Adipocyte (in vitro differentiated cells): Measurements from ENCODE around the gene USP47.

Experiments
- DNase-seq: peaks from one replicate; pipeline ENCODE4 v3.0.0-alpha.2; 2015; ENCODE audit warnings: low read depth
- H3K27me3 ChIP-seq: replicated peaks from 2 replicates; pipeline ENCODE4 v1.7.0; 2013; ENCODE audit warnings: mild to moderate bottlenecking, low read length, moderate library complexity; ENCODE audit not compliant: control insufficient read depth, insufficient read depth
- H3K36me3 ChIP-seq: 2 replicates; pipeline ENCODE4 v1.7.0; 2013; ENCODE audit warnings: low read length, mild to moderate bottlenecking, moderate library complexity; ENCODE audit not compliant: control insufficient read depth, insufficient read depth, severe bottlenecking
- H3K4me1 ChIP-seq: 2 replicates; pipeline ENCODE4 v1.7.0; 2013; ENCODE audit warnings: mild to moderate bottlenecking, low read length, moderate library complexity; ENCODE audit not compliant: control insufficient read depth, insufficient read depth
- H3K4me3 ChIP-seq: 2 replicates; pipeline ENCODE4 v1.7.0; 2013; ENCODE audit warnings: mild to moderate bottlenecking, low read length, moderate library complexity
- H3K9ac ChIP-seq: 2 replicates; pipeline ENCODE4 v1.7.0; 2013; ENCODE audit warnings: mild to moderate bottlenecking, low read length, moderate library complexity
- H3K9me3 ChIP-seq: 2 replicates; pipeline ENCODE4 v1.7.0; 2013; ENCODE audit warnings: mild to moderate bottlenecking, low read length, moderate library complexity; ENCODE audit not compliant: control insufficient read depth

The USP47 gene

DNA sequence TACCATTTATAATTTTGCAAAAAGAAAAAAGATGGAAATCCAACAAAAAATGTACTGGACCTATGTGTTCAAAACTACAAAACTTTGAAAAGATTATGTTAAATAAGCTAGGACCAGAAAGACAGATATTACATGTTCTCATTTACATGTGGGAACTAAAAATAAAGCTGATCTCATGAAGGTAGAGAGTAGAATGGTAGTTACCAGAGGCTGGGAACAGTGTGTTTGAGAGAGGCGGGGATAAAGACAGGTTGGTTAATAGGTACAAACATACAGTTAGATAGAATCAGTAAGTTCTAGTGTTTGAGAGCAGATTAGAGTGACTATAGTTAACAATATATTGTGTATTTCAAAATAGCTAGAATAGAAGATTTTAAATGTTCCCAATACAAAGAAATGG is 71.6 kb downstream of the USP47 start:
- H3K9me3 ChIP-seq = no peaks in the 10 kb centered on the region
- no peak overlapping the region for H3K4me3 ChIP-seq
- DNase-seq = no peak
- H3K36me3 ChIP-seq = peaks cover 50% of the 10 kb centered on the region
- peaks cover 20% of the 10 kb centered on the region for H3K4me1 ChIP-seq
- H3K27me3 ChIP-seq = no peaks in the 10 kb centered on the region
- no peak overlapping the region for H3K9ac ChIP-seq

DNA sequence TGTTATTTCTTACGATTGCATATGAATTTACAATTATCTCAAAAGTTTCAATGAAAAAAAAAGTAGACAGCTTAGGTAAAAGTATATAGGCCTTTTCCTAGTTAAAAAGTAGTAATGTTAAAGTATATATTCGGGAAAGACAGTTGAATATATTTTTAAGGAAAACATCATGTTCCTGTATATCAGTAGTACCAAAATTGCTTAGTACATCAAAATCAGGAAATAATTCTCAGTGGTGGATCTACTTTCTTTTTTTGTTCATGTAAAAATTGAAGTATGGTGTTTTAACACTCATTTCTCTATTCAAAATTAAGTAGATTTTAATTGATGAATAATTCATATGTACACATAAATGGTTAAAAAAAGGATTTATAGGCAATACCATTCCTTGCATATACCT is 73.9 kb downstream of the USP47 start:
- Histone ChIP-seq H3K27me3 (no peaks in the 10 kb centered on the region), H3K9me3 (no peaks in the 10 kb centered on the region), H3K4me3 (no peak overlapping the region), H3K36me3 (peaks cover 42% of the 10 kb centered on the region), H3K4me1 (peaks cover 30% of the 10 kb centered on the region), H3K9ac (no peak overlapping the region)
- no peak for DNase-seq

DNA sequence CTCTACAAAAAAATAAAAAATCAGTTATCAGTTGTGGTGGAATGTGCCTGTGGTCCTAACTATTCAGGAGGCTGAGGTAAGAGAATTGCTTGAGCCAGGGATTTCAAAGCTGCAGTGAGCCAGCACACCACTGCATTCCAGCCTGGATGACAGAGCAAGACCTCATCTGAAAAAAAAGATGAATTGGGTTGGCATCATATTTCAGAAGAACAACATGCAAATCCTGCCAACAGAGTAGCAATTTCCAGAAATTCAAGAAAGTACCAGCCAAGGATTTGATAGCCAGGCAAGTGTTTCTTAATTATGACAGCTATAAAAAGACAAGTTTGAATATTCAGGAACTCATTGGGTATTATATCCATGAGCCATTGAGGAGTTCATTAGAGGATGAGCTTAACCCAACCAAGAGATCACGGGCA is 75.2 kb downstream of the USP47 start:
- Histone ChIP-seq H3K27me3 (no peaks in the 10 kb centered on the region), H3K36me3 (peaks cover 41% of the 10 kb centered on the region), H3K9ac (no peak overlapping the region), H3K4me1 (peaks cover 30% of the 10 kb centered on the region), H3K9me3 (no peaks in the 10 kb centered on the region), H3K4me3 (no peak overlapping the region)
- peak; percentile 85 for DNase-seq

DNA sequence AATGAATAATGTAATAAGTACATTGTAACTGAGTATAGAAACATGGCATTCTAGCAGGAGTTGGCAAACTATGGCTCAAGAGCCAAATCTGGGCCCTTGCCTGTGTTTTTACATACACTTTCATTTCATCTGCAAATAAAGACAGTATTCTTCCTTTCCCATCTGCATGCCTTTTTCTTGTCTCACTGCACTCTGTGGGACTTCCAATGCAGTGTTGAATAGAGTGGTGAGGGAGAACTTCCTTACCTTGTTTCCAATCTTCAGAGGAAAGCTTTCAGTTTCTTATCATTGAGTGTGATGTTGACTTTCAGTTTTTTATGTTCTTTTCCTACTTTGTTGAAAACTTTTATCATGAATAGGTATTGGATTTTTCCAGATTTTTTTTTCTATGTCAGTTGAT is 82.1 kb downstream of the USP47 start:
- Histone ChIP-seq H3K27me3 (no peaks in the 10 kb centered on the region), H3K36me3 (peaks cover 50% of the 10 kb centered on the region), H3K4me3 (no peak overlapping the region), H3K4me1 (peaks cover 6% of the 10 kb centered on the region), H3K9ac (no peak overlapping the region), H3K9me3 (peaks cover 3% of the 10 kb centered on the region)
- DNase-seq = peak; percentile 15

DNA sequence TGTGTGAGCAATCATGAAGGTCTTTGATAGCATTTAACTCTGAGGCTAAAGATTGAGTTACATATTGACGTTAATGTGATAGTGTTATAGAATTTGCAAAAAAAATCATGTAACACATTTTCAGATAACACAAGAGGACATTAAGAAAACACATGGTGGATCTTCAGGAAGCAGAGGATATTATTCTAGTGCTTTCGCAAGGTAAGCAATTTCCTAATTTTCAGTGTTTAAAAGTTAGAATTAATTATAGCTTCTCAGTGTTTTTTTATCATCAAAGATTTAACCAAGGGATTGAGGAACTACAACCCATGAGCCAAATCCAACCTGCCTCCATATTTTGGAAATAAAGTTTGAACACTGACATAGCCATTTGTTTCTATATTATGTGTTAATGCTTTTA is 88.1 kb downstream of the USP47 start:
- H3K9ac ChIP-seq = no peak overlapping the region
- H3K4me3 ChIP-seq = no peak overlapping the region
- H3K27me3 ChIP-seq = no peaks in the 10 kb centered on the region
- peaks cover 71% of the 10 kb centered on the region for H3K36me3 ChIP-seq
- peaks cover 10% of the 10 kb centered on the region for H3K4me1 ChIP-seq
- peaks cover 3% of the 10 kb centered on the region for H3K9me3 ChIP-seq
- no peak for DNase-seq

DNA sequence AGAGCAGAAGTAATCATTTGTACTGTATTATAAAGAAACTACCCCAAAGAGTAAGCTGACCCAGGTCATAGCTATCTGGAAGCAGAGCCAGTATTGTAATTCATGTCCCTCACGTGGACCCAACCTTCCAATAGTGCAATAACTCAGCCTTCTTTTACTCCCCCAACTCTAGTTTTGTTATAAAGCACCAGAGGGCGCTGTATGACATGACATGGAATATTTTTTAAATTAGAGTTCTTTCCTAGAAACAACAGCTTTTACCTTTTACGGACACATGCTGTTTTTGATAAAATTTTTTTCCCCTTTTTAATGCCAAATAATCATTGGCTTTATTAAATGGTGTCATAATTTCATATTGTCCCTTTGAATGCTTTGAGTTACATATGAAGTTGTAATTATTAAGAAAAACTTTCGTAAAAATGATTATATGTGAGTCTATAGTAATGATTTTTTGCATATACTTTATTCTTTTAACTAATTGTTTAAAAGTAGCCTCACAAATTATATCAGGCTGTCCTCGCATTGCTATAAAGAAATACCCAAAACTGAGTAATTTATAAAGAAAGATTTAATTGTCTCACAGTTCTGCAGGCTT is 89.8 kb downstream of the USP47 start:
- peak; percentile 91 for DNase-seq
- Histone ChIP-seq H3K27me3 (no peaks in the 10 kb centered on the region), H3K9me3 (peaks cover 3% of the 10 kb centered on the region), H3K9ac (no peak overlapping the region), H3K36me3 (peaks cover 75% of the 10 kb centered on the region), H3K4me3 (no peak overlapping the region), H3K4me1 (peaks cover 10% of the 10 kb centered on the region)

DNA sequence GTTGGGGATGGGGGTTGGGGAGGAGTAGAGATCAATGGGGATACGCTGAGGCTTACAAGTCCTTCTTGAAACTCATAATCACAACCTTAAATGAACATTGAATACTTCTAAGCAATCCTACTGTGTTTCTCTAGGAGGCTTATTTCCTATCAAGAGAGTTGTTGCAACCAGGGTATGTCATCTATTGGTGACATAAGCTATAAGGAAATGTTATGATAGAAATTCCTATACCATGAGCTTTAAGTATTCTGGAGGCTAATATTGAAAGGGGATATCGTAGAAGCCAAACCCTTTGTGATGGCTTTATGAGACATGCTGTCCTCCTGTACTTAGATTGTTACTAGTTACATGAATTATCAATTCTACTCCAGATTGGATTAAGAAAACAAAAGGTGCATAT is 93.8 kb downstream of the USP47 start:
- Histone ChIP-seq H3K4me3 (no peak overlapping the region), H3K4me1 (peaks cover 5% of the 10 kb centered on the region), H3K9ac (no peak overlapping the region), H3K36me3 (peaks cover 87% of the 10 kb centered on the region), H3K27me3 (no peaks in the 10 kb centered on the region), H3K9me3 (no peaks in the 10 kb centered on the region)
- DNase-seq = no peak

DNA sequence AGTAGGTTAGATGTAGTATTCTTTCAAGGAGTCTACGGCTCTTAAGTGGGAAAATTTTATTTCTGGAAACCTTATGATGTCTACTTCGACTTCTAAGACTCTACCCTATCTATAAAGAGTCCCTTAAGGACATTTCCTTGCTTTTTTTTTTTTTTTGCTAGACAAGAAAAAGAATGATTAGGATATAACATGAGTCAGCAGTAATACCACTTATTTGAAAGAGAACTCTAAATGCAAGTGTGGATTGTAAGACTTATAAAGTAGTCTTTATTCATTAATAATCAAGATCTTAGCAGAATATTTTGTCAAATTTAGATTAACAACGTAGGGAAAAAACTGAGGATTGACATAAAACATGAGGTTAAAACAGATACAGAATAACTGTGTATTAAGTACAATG is 95.7 kb downstream of the USP47 start:
- H3K4me3 ChIP-seq = no peak overlapping the region
- H3K9me3 ChIP-seq = no peaks in the 10 kb centered on the region
- H3K27me3 ChIP-seq = no peaks in the 10 kb centered on the region
- H3K9ac ChIP-seq = no peak overlapping the region
- H3K36me3 ChIP-seq = peaks cover 87% of the 10 kb centered on the region
- DNase-seq = no peak
- H3K4me1 ChIP-seq = no peaks in the 10 kb centered on the region

DNA sequence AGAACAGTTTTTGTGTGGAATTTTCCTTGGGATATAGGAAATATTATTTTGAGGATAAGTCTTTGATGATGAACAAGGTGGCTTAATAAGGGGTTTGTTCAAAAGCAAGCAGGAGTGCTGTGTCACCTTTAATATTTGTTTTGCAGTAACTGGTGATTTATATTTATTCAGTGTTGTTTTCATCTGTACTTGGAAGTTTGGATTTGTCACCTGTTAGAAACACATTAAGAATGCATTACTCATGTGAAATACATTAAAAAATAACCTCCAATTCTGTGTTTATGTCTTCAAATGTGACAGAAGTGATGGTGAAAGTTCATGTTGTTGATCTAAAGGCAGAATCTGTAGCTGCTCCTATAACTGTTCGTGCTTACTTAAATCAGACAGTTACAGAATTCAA is 96.2 kb downstream of the USP47 start:
- Histone ChIP-seq H3K36me3 (peaks cover 87% of the 10 kb centered on the region), H3K4me1 (no peaks in the 10 kb centered on the region), H3K9ac (no peak overlapping the region), H3K4me3 (no peak overlapping the region), H3K9me3 (no peaks in the 10 kb centered on the region), H3K27me3 (no peaks in the 10 kb centered on the region)
- DNase-seq = no peak

DNA sequence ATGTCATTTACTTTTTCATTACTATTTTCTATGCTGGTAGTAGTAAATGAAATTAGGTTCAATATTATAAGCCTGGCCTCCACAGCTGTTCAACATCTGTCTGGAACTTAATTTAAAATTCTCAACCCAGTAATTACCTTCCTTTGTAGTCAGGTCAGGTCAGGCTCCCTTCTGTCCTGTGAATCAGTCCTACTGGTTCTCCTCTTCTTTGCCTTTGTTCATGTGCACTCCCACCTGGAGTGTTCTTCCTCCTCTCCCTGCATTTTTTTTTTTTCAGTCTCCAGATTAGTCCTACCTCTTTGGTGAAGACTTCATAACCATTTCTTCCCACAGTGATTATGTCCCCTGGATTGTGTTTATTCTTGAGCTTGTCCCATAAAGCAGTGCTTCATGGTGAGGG is 98.8 kb downstream of the USP47 start:
- Histone ChIP-seq H3K4me1 (peaks cover 8% of the 10 kb centered on the region), H3K9me3 (no peaks in the 10 kb centered on the region), H3K9ac (no peak overlapping the region), H3K36me3 (peaks cover 79% of the 10 kb centered on the region), H3K4me3 (no peak overlapping the region), H3K27me3 (no peaks in the 10 kb centered on the region)
- no peak for DNase-seq

DNA sequence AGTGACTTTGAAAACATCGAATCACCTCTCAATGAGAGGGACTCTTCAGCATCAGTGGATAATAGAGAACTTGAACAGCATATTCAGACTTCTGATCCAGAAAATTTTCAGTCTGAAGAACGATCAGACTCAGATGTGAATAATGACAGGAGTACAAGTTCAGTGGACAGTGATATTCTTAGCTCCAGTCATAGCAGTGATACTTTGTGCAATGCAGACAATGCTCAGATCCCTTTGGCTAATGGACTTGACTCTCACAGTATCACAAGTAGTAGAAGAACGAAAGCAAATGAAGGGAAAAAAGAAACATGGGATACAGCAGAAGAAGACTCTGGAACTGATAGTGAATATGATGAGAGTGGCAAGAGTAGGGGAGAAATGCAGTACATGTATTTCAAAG is 100.9 kb downstream of the USP47 start:
- no peaks in the 10 kb centered on the region for H3K9me3 ChIP-seq
- H3K4me1 ChIP-seq = peaks cover 19% of the 10 kb centered on the region
- peaks cover 75% of the 10 kb centered on the region for H3K36me3 ChIP-seq
- DNase-seq = no peak
- no peak overlapping the region for H3K9ac ChIP-seq
- H3K4me3 ChIP-seq = no peak overlapping the region
- no peaks in the 10 kb centered on the region for H3K27me3 ChIP-seq

DNA sequence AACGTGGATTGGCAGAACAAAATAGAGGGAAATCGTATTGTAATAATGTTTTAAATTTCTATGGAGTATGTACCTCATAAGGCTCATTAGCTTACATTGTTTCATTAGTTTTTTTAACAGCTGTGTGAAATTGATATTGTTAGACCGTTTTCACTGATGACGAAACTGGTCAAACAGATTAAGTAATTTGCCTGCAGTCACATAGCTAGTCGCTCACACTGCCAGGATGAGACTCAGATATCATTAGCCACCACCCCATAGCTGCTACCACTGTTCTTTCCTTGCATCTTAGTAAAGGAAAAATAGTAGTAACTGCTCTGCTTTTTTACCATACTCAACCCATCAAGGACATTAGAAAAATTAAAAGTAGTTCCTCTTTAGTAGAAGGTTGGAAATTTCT is 102.7 kb downstream of the USP47 start:
- H3K9ac ChIP-seq = no peak overlapping the region
- peaks cover 75% of the 10 kb centered on the region for H3K36me3 ChIP-seq
- no peaks in the 10 kb centered on the region for H3K27me3 ChIP-seq
- no peaks in the 10 kb centered on the region for H3K9me3 ChIP-seq
- DNase-seq = no peak
- peaks cover 22% of the 10 kb centered on the region for H3K4me1 ChIP-seq
- no peak overlapping the region for H3K4me3 ChIP-seq
